Gastrocnemius medialis (tissue), 4 donors: ENCODE data around the gene PRR23E.

Experiments
- CTCF ChIP-seq, 5 experiments: fragments of 450-650 bp in 3 of 5; fragments of 200-600 bp in 2 of 5; sonication (generic) in 2 of 5; IDR thresholded peaks in 4 of 5; conservative IDR thresholded peaks in 1 of 5; 1 replicate in 4 of 5; 2 replicates in 1 of 5; pipeline ENCODE4 v1.5.1; 2016 to 2019; ENCODE audit warnings: antibody characterized with exemption in 5 of 5, mild to moderate bottlenecking in 3 of 5, moderate library complexity in 3 of 5
- POLR2A ChIP-seq, 2 donors: fragments of 450-650 bp; IDR thresholded peaks; one replicate each; pipeline ENCODE4 v1.6.1; 2017; ENCODE audit warnings: antibody characterized with exemption in 2 of 2, mild to moderate bottlenecking in 2 of 2, moderate library complexity in 2 of 2

DNA sequence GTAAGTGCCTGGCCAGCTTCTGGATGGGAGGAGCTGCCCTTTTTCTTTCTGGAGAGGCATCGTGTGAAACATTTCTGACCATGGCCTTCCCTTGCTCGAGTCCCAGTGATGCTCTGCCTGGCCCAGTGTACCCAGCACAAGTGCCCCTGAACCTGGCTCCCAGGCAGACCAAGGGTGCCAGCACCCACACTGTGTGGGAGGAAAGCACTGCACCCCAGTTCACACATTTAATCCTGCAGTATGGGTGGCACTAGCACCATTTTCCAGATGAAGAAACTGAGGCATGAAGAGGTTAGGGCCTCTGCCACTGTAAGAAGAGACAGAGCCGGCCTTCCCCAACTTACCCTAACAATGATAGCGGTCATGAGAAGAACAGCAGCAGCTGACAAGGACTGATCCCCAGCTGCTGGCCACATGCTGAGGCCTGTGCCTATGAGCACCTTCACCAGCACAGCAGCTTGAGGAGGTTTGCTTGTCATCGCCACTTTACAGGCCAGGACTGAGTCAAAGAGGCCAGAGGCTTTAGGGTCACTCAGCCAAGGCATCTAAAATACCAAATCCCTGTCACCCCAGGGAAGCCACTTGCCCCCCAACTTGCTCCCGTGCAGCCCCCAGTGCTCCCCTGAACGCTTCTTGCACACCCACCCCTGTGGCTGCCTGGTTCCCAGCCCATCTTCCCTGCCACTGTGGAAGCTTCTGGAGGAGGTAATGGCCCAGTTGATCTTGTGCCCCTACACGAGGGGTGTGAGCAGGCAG is 15.0 kb downstream of the PRR23E start:
- no peak for TF ChIP-seq CTCF (IDR thresholded peaks at IDR 0.05 in 4 of 5, conservative IDR thresholded peaks at IDR 0.05 in 1 of 5)
- no peak for TF ChIP-seq POLR2A (IDR thresholded peaks at IDR 0.05)
